Gastrocnemius medialis (tissue), 4 donors: ENCODE data around the gene CLIC1.

Experiments
- POLR2A ChIP-seq, 2 donors: fragments of 450-650 bp; IDR thresholded peaks; one replicate each; pipeline ENCODE4 v1.6.1; 2017; ENCODE audit warnings: antibody characterized with exemption in 2 of 2, mild to moderate bottlenecking in 2 of 2, moderate library complexity in 2 of 2
- TF ChIP-seq, protein P1 (sequence below), 5 experiments: fragments of 450-650 bp in 3 of 5; fragments of 200-600 bp in 2 of 5; sonication (generic) in 2 of 5; IDR thresholded peaks in 4 of 5; conservative IDR thresholded peaks in 1 of 5; 1 replicate in 4 of 5; 2 replicates in 1 of 5; pipeline ENCODE4 v1.5.1; 2016 to 2019; ENCODE audit warnings: antibody characterized with exemption in 5 of 5, mild to moderate bottlenecking in 3 of 5, moderate library complexity in 3 of 5

- TF ChIP-seq, protein P1, sequence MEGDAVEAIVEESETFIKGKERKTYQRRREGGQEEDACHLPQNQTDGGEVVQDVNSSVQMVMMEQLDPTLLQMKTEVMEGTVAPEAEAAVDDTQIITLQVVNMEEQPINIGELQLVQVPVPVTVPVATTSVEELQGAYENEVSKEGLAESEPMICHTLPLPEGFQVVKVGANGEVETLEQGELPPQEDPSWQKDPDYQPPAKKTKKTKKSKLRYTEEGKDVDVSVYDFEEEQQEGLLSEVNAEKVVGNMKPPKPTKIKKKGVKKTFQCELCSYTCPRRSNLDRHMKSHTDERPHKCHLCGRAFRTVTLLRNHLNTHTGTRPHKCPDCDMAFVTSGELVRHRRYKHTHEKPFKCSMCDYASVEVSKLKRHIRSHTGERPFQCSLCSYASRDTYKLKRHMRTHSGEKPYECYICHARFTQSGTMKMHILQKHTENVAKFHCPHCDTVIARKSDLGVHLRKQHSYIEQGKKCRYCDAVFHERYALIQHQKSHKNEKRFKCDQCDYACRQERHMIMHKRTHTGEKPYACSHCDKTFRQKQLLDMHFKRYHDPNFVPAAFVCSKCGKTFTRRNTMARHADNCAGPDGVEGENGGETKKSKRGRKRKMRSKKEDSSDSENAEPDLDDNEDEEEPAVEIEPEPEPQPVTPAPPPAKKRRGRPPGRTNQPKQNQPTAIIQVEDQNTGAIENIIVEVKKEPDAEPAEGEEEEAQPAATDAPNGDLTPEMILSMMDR (IDR thresholded peaks at IDR 0.05 in 4 of 5, conservative IDR thresholded peaks at IDR 0.05 in 1 of 5), result no peak
- no peak for TF ChIP-seq POLR2A (IDR thresholded peaks at IDR 0.05)
These were observed 52.7 kb downstream of the CLIC1 start for GRCh38 chr6:31683591-31683990.
